H9 (cell line): ENCODE data around the gene BTD. TPM values are rescaled to one million over a fixed set of nuclear protein-coding genes. Genes with fewer than 3 reads are reported as not detected.

ENCODE experiments used
- DNase-seq: peaks from one replicate; pipeline ENCODE4 v3.0.0-alpha.2; 2017
- H2AFZ ChIP-seq: one replicate; pipeline ENCODE4 v1.6.1; 2013; ENCODE audit warnings: mild to moderate bottlenecking, low read length, control low read depth, moderate library complexity
- H2AK5ac ChIP-seq: 2 replicates; pipeline ENCODE4 v1.6.1; 2013; ENCODE audit warnings: low read length, control low read depth, mixed read lengths; ENCODE audit not compliant: insufficient read length
- H2BK120ac ChIP-seq: one replicate; pipeline ENCODE4 v1.6.1; 2013; ENCODE audit warnings: low read depth, mild to moderate bottlenecking, low read length, control low read depth, inconsistent platforms; ENCODE audit not compliant: poor library complexity, severe bottlenecking
- H2BK12ac ChIP-seq: 2 replicates; pipeline ENCODE4 v1.6.1; 2013; ENCODE audit warnings: low read length, control low read depth, mixed read lengths, low read depth; ENCODE audit not compliant: insufficient read length
- H2BK15ac ChIP-seq: 2 replicates; pipeline ENCODE4 v1.6.1; 2013; ENCODE audit warnings: low read depth, low read length, control low read depth
- H2BK20ac ChIP-seq: one replicate; pipeline ENCODE4 v1.6.1; 2013; ENCODE audit warnings: low read depth, mild to moderate bottlenecking, low read length, control low read depth, inconsistent platforms; ENCODE audit not compliant: poor library complexity, severe bottlenecking
- H2BK5ac ChIP-seq: 2 replicates; pipeline ENCODE4 v1.6.1; 2013; ENCODE audit warnings: low read length, control low read depth, mixed read lengths; ENCODE audit not compliant: insufficient read length
- H3K14ac ChIP-seq: 2 replicates; pipeline ENCODE4 v1.6.1; 2013; ENCODE audit warnings: low read length, control low read depth; ENCODE audit not compliant: insufficient read depth
- H3K18ac ChIP-seq: 2 replicates; pipeline ENCODE4 v1.6.1; 2013; ENCODE audit warnings: low read depth, mild to moderate bottlenecking, mixed read lengths, low read length, control low read depth; ENCODE audit not compliant: insufficient read length
- H3K23ac ChIP-seq: 2 replicates; pipeline ENCODE4 v1.6.1; 2013; ENCODE audit warnings: low read length, control low read depth, mixed read lengths, low read depth; ENCODE audit not compliant: insufficient read length
- H3K23me2 ChIP-seq: 2 replicates; pipeline ENCODE4 v1.6.1; 2013; ENCODE audit warnings: low read depth, mild to moderate bottlenecking, mixed read lengths, low read length, control low read depth; ENCODE audit not compliant: insufficient read length, poor library complexity, severe bottlenecking
- H3K27ac ChIP-seq: 2 replicates; pipeline ENCODE4 v1.5.1; 2013; ENCODE audit warnings: low read length, control low read depth, mixed read lengths, low read depth; ENCODE audit not compliant: insufficient read length
- H3K27me3 ChIP-seq: 2 replicates; pipeline ENCODE4 v1.6.1; 2013; ENCODE audit warnings: low read length, control low read depth, inconsistent platforms; ENCODE audit not compliant: insufficient read depth
- H3K4ac ChIP-seq: 2 replicates; pipeline ENCODE4 v1.6.1; 2013; ENCODE audit warnings: low read depth, mild to moderate bottlenecking, control low read depth, inconsistent platforms, low read length, moderate library complexity
- H3K4me1 ChIP-seq: 2 replicates; pipeline ENCODE4 v1.6.1; 2013; ENCODE audit warnings: low read length, control low read depth, inconsistent platforms; ENCODE audit not compliant: insufficient read depth
- H3K4me2 ChIP-seq: 2 replicates; pipeline ENCODE4 v1.6.1; 2013; ENCODE audit warnings: low read length, control low read depth, mixed read lengths; ENCODE audit not compliant: insufficient read length, insufficient read depth
- H3K56ac ChIP-seq: 2 replicates; pipeline ENCODE4 v1.6.1; 2013; ENCODE audit warnings: low read depth, mild to moderate bottlenecking, mixed read lengths, low read length, control low read depth; ENCODE audit not compliant: insufficient read length
- H3K79me1 ChIP-seq: 2 replicates; pipeline ENCODE4 v1.6.1; 2013; ENCODE audit warnings: low read depth, mild to moderate bottlenecking, moderate library complexity, low read length, control low read depth, inconsistent platforms; ENCODE audit not compliant: insufficient read depth, poor library complexity, severe bottlenecking
- H3K79me2 ChIP-seq: 2 replicates; pipeline ENCODE4 v1.6.1; 2013; ENCODE audit warnings: low read length, control low read depth, inconsistent platforms; ENCODE audit not compliant: insufficient read depth
- H3K9ac ChIP-seq: 2 replicates; pipeline ENCODE4 v1.6.1; 2013; ENCODE audit warnings: low read length, control low read depth, mixed read lengths; ENCODE audit not compliant: insufficient read length; ENCODE audit errors: extremely low read depth
- H3K9me3 ChIP-seq: one replicate; pipeline ENCODE4 v1.6.1; 2013; ENCODE audit warnings: low read depth, low read length, inconsistent platforms; ENCODE audit not compliant: control insufficient read depth
- H3T11ph ChIP-seq: one replicate; pipeline ENCODE4 v1.6.1; 2013; ENCODE audit warnings: mild to moderate bottlenecking, low read length, control low read depth, inconsistent platforms
- H4K20me1 ChIP-seq: one replicate; pipeline ENCODE4 v1.6.1; 2013; ENCODE audit not compliant: control insufficient read depth, insufficient read length, insufficient read depth
- H4K5ac ChIP-seq: 2 replicates; pipeline ENCODE4 v1.6.1; 2013; ENCODE audit warnings: low read depth, mild to moderate bottlenecking, mixed read lengths, low read length, control low read depth; ENCODE audit not compliant: insufficient read length
- H4K8ac ChIP-seq: replicated peaks from 2 replicates; pipeline ENCODE4 v1.6.1; 2013; ENCODE audit warnings: low read length, control low read depth, mixed read lengths, low read depth; ENCODE audit not compliant: insufficient read length
- H4K91ac ChIP-seq: 2 replicates; pipeline ENCODE4 v1.6.1; 2013; ENCODE audit warnings: low read depth, mild to moderate bottlenecking, moderate library complexity, mixed read lengths, low read length, control low read depth; ENCODE audit not compliant: insufficient read length
- H3K27ac Mint-ChIP-seq, 3 experiments: 2 replicates in 2 of 3; 3 replicates in 1 of 3; pipeline ENCODE4 v1.8.0; 2020 to 2021; ENCODE audit warnings: mixed read lengths in 3 of 3, mild to moderate bottlenecking in 1 of 3, moderate library complexity in 1 of 3
- H3K27me3 Mint-ChIP-seq: 2 replicates; pipeline ENCODE4 v1.8.0; 2021; ENCODE audit warnings: low read depth, mild to moderate bottlenecking, moderate library complexity, mixed read lengths
- H3K36me3 Mint-ChIP-seq, 3 experiments: 2 replicates in 2 of 3; 3 replicates in 1 of 3; pipeline ENCODE4 v1.8.0; 2020 to 2021; ENCODE audit warnings: low read depth in 3 of 3, mixed read lengths in 3 of 3; ENCODE audit not compliant: insufficient read depth in 1 of 3
- H3K4me1 Mint-ChIP-seq, 2 experiments: 2 replicates each; pipeline ENCODE4 v1.8.0; 2020; ENCODE audit warnings: mixed read lengths in 2 of 2
- H3K4me3 Mint-ChIP-seq, 2 experiments: 2 replicates in 1 of 2; 3 replicates in 1 of 2; pipeline ENCODE4 v1.8.0; 2020 to 2021; ENCODE audit warnings: mild to moderate bottlenecking in 2 of 2, mixed read lengths in 2 of 2, moderate library complexity in 1 of 2
- H3K9me3 Mint-ChIP-seq, 2 experiments: 2 replicates in 1 of 2; 3 replicates in 1 of 2; pipeline ENCODE4 v1.8.0; 2020; ENCODE audit warnings: mild to moderate bottlenecking in 2 of 2, mixed read lengths in 2 of 2, moderate library complexity in 1 of 2
- WGBS: extraction: QIAGEN DNeasy Blood & Tissue Kit; methylation state at CpG from one replicate; pipeline ENCODE4 v1.1.7; 2013; ENCODE audit warnings: missing lambda C conversion rate, low lambda C conversion rate, mixed read lengths; ENCODE audit not compliant: insufficient read length; ENCODE audit errors: extremely low coverage; 5-methylcytosine and 5-hydroxymethylcytosine counted together
- total RNA-seq: library from RNA; stranded (reverse); gene quantifications from 2 replicates; pipeline ENCODE4 v1.2.1, GENCODE V29; 2021
- TF ChIP-seq, protein P1 (sequence below): fragments of 200-600 bp; sonication (generic); conservative IDR thresholded peaks from 3 replicates; pipeline ENCODE4 v1.8.0; 2021; ENCODE audit warnings: antibody characterized with exemption, mild to moderate bottlenecking

Gene BTD
- total RNA-seq, 1 experiment from 2014 or later, result 21.5 TPM

- no peak overlapping the region for H2AFZ ChIP-seq
- no peaks in the 10 kb centered on the region for H3K79me1 ChIP-seq
- H2BK5ac ChIP-seq, result no peak overlapping the region
- no peak overlapping the region for H2BK12ac ChIP-seq
- no peak overlapping the region for H2BK15ac ChIP-seq
- H3K4me2 ChIP-seq, result no peak overlapping the region
- WGBS, result no CpG with 5 or more reads among the region's 3 CpGs
- no peak overlapping the region for H4K91ac ChIP-seq
- H3K27me3 ChIP-seq, result no peaks in the 10 kb centered on the region
- Mint-ChIP-seq H3K27me3 (no peaks in the 10 kb centered on the region), H3K27ac (no peak overlapping the region; a peak in 1 of 7 replicates), H3K4me1 (peaks cover 2 to 9% of the 10 kb centered on the region in 2 experiments; a peak in 3 of 4 replicates), H3K4me3 (no peak overlapping the region), H3K36me3 (peaks cover 0 to 4% (median 0%) of the 10 kb centered on the region in 3 experiments; a peak in 4 of 7 replicates), H3K9me3 (peaks cover 3 to 5% of the 10 kb centered on the region in 2 experiments; a peak in 2 of 5 replicates)
- no peak overlapping the region for H3K4ac ChIP-seq
- no peak for DNase-seq
- H2BK20ac ChIP-seq, result no peak overlapping the region
- no peaks in the 10 kb centered on the region for H3K23me2 ChIP-seq
- no peak overlapping the region for H3K56ac ChIP-seq
- no peaks in the 10 kb centered on the region for H3K4me1 ChIP-seq
- TF ChIP-seq, protein P1, sequence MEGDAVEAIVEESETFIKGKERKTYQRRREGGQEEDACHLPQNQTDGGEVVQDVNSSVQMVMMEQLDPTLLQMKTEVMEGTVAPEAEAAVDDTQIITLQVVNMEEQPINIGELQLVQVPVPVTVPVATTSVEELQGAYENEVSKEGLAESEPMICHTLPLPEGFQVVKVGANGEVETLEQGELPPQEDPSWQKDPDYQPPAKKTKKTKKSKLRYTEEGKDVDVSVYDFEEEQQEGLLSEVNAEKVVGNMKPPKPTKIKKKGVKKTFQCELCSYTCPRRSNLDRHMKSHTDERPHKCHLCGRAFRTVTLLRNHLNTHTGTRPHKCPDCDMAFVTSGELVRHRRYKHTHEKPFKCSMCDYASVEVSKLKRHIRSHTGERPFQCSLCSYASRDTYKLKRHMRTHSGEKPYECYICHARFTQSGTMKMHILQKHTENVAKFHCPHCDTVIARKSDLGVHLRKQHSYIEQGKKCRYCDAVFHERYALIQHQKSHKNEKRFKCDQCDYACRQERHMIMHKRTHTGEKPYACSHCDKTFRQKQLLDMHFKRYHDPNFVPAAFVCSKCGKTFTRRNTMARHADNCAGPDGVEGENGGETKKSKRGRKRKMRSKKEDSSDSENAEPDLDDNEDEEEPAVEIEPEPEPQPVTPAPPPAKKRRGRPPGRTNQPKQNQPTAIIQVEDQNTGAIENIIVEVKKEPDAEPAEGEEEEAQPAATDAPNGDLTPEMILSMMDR, result no peak
- no peak overlapping the region for H3K9ac ChIP-seq
- no peak overlapping the region for H3T11ph ChIP-seq
- no peaks in the 10 kb centered on the region for H4K20me1 ChIP-seq
- no peak overlapping the region for H2BK120ac ChIP-seq
- no peaks in the 10 kb centered on the region for H3K79me2 ChIP-seq
- H2AK5ac ChIP-seq, result no peak overlapping the region
- no peaks in the 10 kb centered on the region for H3K9me3 ChIP-seq
- no peak overlapping the region for H3K18ac ChIP-seq
- no peak overlapping the region for H3K27ac ChIP-seq
- no peak overlapping the region for H4K5ac ChIP-seq
- H3K14ac ChIP-seq, result no peak overlapping the region
- no peak overlapping the region for H3K23ac ChIP-seq
- H4K8ac ChIP-seq, result no peak overlapping the region
Measured at GRCh38 chr3:15553749-15554148, 47.8 kb upstream of the BTD start.
